GM06990 (cell line): ENCODE results near the gene AGPAT1.
"Not testable (repeated sequence)": the region's sequence is repeated elsewhere in the genome, so short reads cannot be mapped to it uniquely, and the experiment has no call there.

ENCODE experiments used
- DNase-seq: peaks from one replicate; pipeline ENCODE4 v3.0.0-alpha.2; 2011; ENCODE audit not compliant: insufficient read length; ENCODE audit errors: extremely low read depth
- H3K27me3 ChIP-seq: replicated peaks from 2 replicates; pipeline ENCODE4 v1.6.0; 2011; ENCODE audit warnings: low read length; ENCODE audit not compliant: control insufficient read depth, insufficient read depth
- H3K36me3 ChIP-seq: 2 replicates; pipeline ENCODE4 v1.5.1; 2011; ENCODE audit warnings: low read length; ENCODE audit not compliant: control insufficient read depth, insufficient read depth
- H3K4me3 ChIP-seq: replicated peaks from 2 replicates; pipeline ENCODE4 v1.5.1; 2011; ENCODE audit warnings: low read depth, mild to moderate bottlenecking, control low read depth, low read length
- TF ChIP-seq, protein P1 (sequence below): IDR thresholded peaks from 2 replicates; pipeline ENCODE4 v1.5.1; 2011; ENCODE audit warnings: low read length, control low read depth, mild to moderate bottlenecking, inconsistent platforms; ENCODE audit not compliant: insufficient read depth, poor library complexity, severe bottlenecking

The AGPAT1 gene

DNA sequence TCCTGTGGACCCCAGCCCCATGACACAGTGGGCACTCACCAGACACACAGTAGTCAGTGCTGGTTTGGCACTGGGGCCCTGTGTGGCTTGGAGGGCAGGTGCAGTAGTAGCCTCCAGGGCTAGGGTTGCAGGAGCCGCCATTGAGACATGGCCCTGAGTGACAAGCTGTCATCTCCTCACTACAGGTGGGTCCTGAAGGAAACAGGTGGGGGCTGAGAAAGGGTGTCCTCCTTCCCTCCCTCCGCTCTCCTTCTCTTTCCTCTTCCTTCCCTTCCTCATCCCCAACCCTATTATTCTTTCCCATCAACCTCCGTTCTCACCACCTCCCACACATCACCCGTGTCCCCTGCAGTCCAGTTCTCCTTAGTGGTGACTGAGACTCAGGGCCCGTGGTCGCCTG, 37.8 kb upstream of the AGPAT1 start:
- Histone ChIP-seq H3K4me3 (no peak overlapping the region), H3K36me3 (no peaks in the 10 kb centered on the region), H3K27me3 (no peaks in the 10 kb centered on the region; the same call in 1 of the 2 replicates)
- TF ChIP-seq, protein P1, sequence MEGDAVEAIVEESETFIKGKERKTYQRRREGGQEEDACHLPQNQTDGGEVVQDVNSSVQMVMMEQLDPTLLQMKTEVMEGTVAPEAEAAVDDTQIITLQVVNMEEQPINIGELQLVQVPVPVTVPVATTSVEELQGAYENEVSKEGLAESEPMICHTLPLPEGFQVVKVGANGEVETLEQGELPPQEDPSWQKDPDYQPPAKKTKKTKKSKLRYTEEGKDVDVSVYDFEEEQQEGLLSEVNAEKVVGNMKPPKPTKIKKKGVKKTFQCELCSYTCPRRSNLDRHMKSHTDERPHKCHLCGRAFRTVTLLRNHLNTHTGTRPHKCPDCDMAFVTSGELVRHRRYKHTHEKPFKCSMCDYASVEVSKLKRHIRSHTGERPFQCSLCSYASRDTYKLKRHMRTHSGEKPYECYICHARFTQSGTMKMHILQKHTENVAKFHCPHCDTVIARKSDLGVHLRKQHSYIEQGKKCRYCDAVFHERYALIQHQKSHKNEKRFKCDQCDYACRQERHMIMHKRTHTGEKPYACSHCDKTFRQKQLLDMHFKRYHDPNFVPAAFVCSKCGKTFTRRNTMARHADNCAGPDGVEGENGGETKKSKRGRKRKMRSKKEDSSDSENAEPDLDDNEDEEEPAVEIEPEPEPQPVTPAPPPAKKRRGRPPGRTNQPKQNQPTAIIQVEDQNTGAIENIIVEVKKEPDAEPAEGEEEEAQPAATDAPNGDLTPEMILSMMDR = no peak
- DNase-seq = no peak

DNA sequence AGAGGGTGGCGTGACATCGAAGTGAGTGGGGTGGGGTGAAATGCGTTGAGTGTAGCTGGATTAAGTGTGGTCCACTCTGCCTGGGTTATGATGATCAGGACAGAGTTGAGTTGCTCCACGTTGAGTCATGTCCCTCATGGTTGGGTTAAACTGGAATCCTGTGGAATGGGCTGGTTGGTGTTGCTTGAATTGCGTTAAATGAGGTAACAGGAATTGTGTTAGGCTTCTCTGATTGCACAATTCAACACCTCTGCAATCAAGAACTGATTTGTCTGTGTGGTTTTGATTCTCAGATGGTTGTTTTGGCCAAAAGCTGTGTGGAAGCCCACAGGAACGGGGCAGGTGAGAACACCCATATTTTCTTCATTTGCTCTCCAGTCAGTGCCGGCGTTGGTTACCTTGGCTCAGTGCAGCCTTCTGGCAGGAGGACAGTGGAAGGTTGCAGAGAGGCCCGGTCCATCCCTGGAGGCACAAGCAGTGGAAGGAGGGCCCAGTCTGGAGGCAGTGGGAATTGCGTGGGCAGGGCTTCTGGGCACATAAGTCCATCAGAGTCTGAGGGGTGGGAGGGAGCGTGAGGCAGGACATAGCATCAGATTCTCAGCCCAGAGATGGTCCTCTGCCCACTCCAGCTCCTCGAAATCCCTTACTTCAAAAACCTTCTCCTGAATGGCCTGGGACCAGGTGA, 36.3 kb upstream of the AGPAT1 start:
- Histone ChIP-seq H3K27me3 (no peaks in the 10 kb centered on the region; the same call in 1 of the 2 replicates), H3K4me3 (no peak overlapping the region), H3K36me3 (no peaks in the 10 kb centered on the region)
- DNase-seq = no peak
- TF ChIP-seq, protein P1 = no peak

DNA sequence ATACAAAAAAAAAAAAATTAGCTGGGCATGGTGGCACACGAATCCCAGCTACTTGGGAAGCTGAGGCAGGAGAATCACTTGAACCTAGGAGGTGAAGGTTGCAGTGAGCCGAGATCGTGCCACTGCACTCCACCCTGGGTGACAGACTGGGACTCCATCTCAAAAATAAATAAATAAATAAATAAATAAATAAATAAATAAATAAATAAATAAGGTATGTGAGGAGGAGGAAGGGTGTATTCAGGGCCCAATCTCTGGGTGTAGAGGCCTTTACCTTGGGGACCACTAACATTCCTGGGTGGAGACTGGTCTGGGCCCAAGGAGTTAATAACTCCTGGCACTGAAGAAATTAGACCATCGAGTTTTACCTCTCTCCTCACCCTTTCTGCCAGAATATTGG, 35.5 kb upstream of the AGPAT1 start:
- not testable (repeated sequence) for H3K27me3 ChIP-seq, H3K4me3 ChIP-seq, H3K36me3 ChIP-seq, DNase-seq

DNA sequence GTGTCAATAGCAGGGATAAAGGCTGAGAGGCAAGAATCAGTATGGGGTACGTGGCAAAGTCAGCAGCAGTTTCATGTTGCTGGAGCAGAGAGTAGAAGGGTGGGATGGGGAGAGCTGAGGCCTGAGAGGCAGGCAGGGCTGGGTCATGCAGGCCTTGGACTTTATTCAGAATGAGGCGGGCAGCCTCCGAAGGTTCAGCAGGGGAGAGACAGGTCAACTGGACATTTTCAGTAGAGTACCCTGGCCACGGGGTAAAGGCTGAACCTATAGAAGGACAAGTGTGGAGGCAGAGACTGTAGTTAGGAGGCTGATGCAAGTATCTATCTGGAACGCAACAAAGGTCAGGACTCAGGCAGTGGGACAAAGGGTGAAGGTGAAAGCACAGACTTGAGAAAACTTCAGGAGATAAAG, 34.3 kb upstream of the AGPAT1 start:
- Histone ChIP-seq H3K36me3 (no peaks in the 10 kb centered on the region), H3K4me3 (no peak overlapping the region), H3K27me3 (no peaks in the 10 kb centered on the region; the same call in 1 of the 2 replicates)
- no peak for DNase-seq
- TF ChIP-seq, protein P1 = no peak

DNA sequence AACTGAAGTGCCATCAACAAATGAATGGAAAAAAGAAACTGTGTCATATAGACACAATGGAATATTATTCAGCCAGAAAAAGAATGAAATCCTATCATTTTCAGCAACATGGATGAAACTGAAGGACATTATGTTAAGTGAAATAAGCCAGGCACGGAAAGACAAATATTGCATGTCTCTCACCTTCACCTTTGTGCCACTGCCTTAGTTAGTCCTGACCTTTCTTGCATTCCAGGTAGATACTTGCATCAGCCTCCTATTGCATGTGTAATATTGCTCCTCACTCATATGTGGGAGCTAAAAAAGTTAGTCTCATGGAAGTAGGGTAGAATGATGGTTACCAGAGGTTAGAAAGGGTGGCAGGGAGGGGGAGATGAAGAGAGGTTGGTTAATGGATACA, 33.1 kb upstream of the AGPAT1 start:
- DNase-seq = no peak
- Histone ChIP-seq H3K27me3 (no peaks in the 10 kb centered on the region; the same call in 1 of the 2 replicates), H3K36me3 (no peaks in the 10 kb centered on the region), H3K4me3 (no peak overlapping the region)
- TF ChIP-seq, protein P1 = no peak

DNA sequence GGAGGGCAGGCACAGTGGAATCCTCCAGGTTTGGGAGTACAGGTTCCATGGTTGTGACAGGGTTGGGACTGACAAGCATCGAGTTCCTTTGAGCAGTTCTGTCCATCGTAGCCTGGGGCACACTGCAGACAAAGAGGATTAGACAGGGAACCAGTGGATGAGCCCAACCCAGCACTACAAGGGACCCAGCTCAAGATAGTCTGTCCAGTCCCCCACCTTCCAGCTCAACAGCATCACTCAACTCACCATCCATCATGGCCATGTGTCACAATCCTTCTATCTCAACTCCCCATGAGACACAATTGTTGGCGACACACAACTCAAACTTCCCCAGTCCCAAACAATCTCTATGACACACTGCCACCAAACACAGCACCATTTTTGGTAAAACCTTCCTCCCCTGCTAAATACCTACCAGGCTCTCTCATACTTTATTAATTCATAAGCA, 28.4 kb upstream of the AGPAT1 start:
- Histone ChIP-seq H3K36me3 (no peaks in the 10 kb centered on the region), H3K27me3 (no peaks in the 10 kb centered on the region; the same call in 1 of the 2 replicates), H3K4me3 (no peak overlapping the region)
- no peak for DNase-seq
- TF ChIP-seq, protein P1 = no peak
